Lower leg skin (tissue), 3 donors: Measurements from ENCODE around the gene SKAP1.

ENCODE experiments used
- POLR2A ChIP-seq, 2 donors: fragments of 450-650 bp; IDR thresholded peaks; one replicate each; pipeline ENCODE4 v1.6.1; 2016 to 2017; ENCODE audit warnings: antibody characterized with exemption in 2 of 2, mild to moderate bottlenecking in 1 of 2, moderate library complexity in 1 of 2
- TF ChIP-seq, protein P1 (sequence below), 3 donors: fragments of 450-650 bp; IDR thresholded peaks; one replicate each; pipeline ENCODE4 v1.5.1; 2016; ENCODE audit warnings: antibody characterized with exemption in 3 of 3, mild to moderate bottlenecking in 3 of 3, moderate library complexity in 2 of 3

DNA sequence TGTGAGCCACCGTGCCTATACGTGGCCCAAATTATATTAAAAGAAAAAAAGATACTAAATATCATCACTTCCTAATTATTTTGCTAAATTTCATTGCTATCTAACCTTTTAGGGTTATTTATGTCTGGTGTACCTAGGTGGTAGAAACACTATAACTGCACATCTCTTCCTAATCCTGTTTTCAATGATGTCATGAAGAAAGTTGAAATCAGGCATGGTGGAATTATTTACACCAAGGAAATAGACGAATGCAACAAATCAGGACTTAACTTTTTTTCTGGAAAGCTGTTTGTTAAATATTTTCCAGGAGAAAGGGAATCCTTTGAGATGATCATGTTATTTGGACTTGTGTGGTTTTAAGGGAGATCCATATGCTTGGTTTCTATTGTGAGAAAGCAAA lies 39.2 kb upstream of the SKAP1 start:
- no peak for TF ChIP-seq POLR2A (IDR thresholded peaks at IDR 0.05)
- TF ChIP-seq, protein P1, sequence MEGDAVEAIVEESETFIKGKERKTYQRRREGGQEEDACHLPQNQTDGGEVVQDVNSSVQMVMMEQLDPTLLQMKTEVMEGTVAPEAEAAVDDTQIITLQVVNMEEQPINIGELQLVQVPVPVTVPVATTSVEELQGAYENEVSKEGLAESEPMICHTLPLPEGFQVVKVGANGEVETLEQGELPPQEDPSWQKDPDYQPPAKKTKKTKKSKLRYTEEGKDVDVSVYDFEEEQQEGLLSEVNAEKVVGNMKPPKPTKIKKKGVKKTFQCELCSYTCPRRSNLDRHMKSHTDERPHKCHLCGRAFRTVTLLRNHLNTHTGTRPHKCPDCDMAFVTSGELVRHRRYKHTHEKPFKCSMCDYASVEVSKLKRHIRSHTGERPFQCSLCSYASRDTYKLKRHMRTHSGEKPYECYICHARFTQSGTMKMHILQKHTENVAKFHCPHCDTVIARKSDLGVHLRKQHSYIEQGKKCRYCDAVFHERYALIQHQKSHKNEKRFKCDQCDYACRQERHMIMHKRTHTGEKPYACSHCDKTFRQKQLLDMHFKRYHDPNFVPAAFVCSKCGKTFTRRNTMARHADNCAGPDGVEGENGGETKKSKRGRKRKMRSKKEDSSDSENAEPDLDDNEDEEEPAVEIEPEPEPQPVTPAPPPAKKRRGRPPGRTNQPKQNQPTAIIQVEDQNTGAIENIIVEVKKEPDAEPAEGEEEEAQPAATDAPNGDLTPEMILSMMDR (IDR thresholded peaks at IDR 0.05): no peak
